CD14-positive monocyte (primary cell): ENCODE measurements around the gene MAP2K4. TPM values are rescaled to one million over a fixed set of nuclear protein-coding genes. Genes with fewer than 3 reads are reported as not detected.
A peak's percentile ranks its signal among the peaks of the same experiment; 100 is the strongest.

Experiments used
- DNase-seq, 3 donors: peaks; one replicate each; pipeline ENCODE4 v3.0.0-alpha.2; 2011 to 2022
- H2AFZ ChIP-seq: 2 replicates; pipeline ENCODE4 v1.6.0; 2012; ENCODE audit warnings: mild to moderate bottlenecking, low read depth, low read length, inconsistent platforms; ENCODE audit not compliant: insufficient read depth, poor library complexity, severe bottlenecking
- H3K27ac ChIP-seq, 2 donors: 1 replicate in 1 of 2; 2 replicates in 1 of 2; pipeline ENCODE4 v1.5.1; 2012 to 2013; ENCODE audit warnings: low read length in 2 of 2, control low read depth in 1 of 2, inconsistent platforms in 1 of 2, low read depth in 1 of 2, mild to moderate bottlenecking in 1 of 2
- H3K27me3 ChIP-seq, 2 donors: one replicate each; pipeline versions ENCODE4 v1.6.0 to v1.6.1; 2011 to 2013; ENCODE audit warnings: low read length in 2 of 2; ENCODE audit not compliant: control insufficient read depth in 2 of 2, insufficient read depth in 2 of 2
- H3K36me3 ChIP-seq, 2 donors: replicated peaks in 1 of 2; 1 replicate in 1 of 2; 2 replicates in 1 of 2; pipeline versions ENCODE4 v1.5.1 to v1.6.1; 2012 to 2013; ENCODE audit warnings: low read length in 2 of 2, control low read depth in 1 of 2, inconsistent platforms in 1 of 2, mild to moderate bottlenecking in 1 of 2; ENCODE audit not compliant: insufficient read depth in 2 of 2, control insufficient read depth in 1 of 2
- H3K4me1 ChIP-seq, 2 donors: 1 replicate in 1 of 2; 2 replicates in 1 of 2; pipeline versions ENCODE4 v1.5.1 to v1.6.1; 2012 to 2013; ENCODE audit warnings: low read length in 2 of 2, control low read depth in 1 of 2, inconsistent platforms in 1 of 2, mild to moderate bottlenecking in 1 of 2, moderate library complexity in 1 of 2; ENCODE audit not compliant: insufficient read depth in 2 of 2, control insufficient read depth in 1 of 2
- H3K4me2 ChIP-seq: replicated peaks from 2 replicates; pipeline ENCODE3; 2012; ENCODE audit warnings: low read length, moderate library complexity, mild to moderate bottlenecking; ENCODE audit not compliant: poor library complexity, severe bottlenecking; ENCODE audit errors: extremely low read depth
- H3K4me3 ChIP-seq, 3 experiments: fragments of 200-600 bp in 1 of 3; sonication (generic) in 1 of 3; replicated peaks in 1 of 3; 1 replicate in 2 of 3; 2 replicates in 1 of 3; pipeline ENCODE4 v1.5.1; 2011 to 2013; ENCODE audit warnings: low read length in 3 of 3, mild to moderate bottlenecking in 3 of 3, control low read depth in 2 of 3, low read depth in 2 of 3, inconsistent platforms in 1 of 3, moderate library complexity in 1 of 3
- H3K79me2 ChIP-seq: 2 replicates; pipeline ENCODE4 v1.6.0; 2012; ENCODE audit warnings: mild to moderate bottlenecking, control low read depth, inconsistent platforms, low read length, moderate library complexity; ENCODE audit not compliant: insufficient read depth
- H3K9ac ChIP-seq: 2 replicates; pipeline ENCODE4 v1.6.0; 2017; ENCODE audit warnings: low read length, mild to moderate bottlenecking; ENCODE audit not compliant: insufficient read depth, poor library complexity, severe bottlenecking
- H3K9me3 ChIP-seq, 2 donors: replicated peaks in 1 of 2; 1 replicate in 1 of 2; 2 replicates in 1 of 2; pipeline versions ENCODE4 v1.5.1 to v1.6.1; 2012 to 2013; ENCODE audit warnings: low read length in 2 of 2, control low read depth in 1 of 2; ENCODE audit not compliant: control insufficient read depth in 1 of 2, insufficient read depth in 1 of 2
- H4K20me1 ChIP-seq: 2 replicates; pipeline ENCODE4 v1.6.0; 2012; ENCODE audit warnings: mild to moderate bottlenecking, low read length, control low read depth, moderate library complexity; ENCODE audit not compliant: insufficient read depth
- H3K27ac Mint-ChIP-seq, 7 donors: one replicate each; pipeline ENCODE4 v1.8.0; 2020; ENCODE audit warnings: mild to moderate bottlenecking in 7 of 7, mixed read lengths in 7 of 7, moderate library complexity in 6 of 7, inconsistent platforms in 2 of 7
- H3K27me3 Mint-ChIP-seq, 3 donors: one replicate each; pipeline ENCODE4 v1.8.0; 2021 to 2022; ENCODE audit warnings: low read depth in 3 of 3, mild to moderate bottlenecking in 3 of 3, mixed read lengths in 3 of 3, moderate library complexity in 3 of 3, inconsistent platforms in 1 of 3
- H3K36me3 Mint-ChIP-seq, 2 donors: one replicate each; pipeline ENCODE4 v1.8.0; 2020; ENCODE audit warnings: mixed read lengths in 2 of 2, inconsistent platforms in 1 of 2, mild to moderate bottlenecking in 1 of 2
- H3K4me1 Mint-ChIP-seq: one replicate; pipeline ENCODE4 v1.8.0; 2020; ENCODE audit warnings: mild to moderate bottlenecking, mixed read lengths
- H3K4me3 Mint-ChIP-seq, 2 donors: one replicate each; pipeline ENCODE4 v1.8.0; 2020; ENCODE audit warnings: mild to moderate bottlenecking in 2 of 2, mixed read lengths in 2 of 2, moderate library complexity in 1 of 2
- H3K9me3 Mint-ChIP-seq, 7 donors: one replicate each; pipeline ENCODE4 v1.8.0; 2020 to 2022; ENCODE audit warnings: mixed read lengths in 7 of 7, mild to moderate bottlenecking in 6 of 7, moderate library complexity in 6 of 7, inconsistent platforms in 2 of 7
- WGBS: methylation state at CpG from one replicate; pipeline ENCODE4 v1.1.5; 2013; ENCODE audit warnings: missing lambda C conversion rate; ENCODE audit not compliant: insufficient coverage; 5-methylcytosine and 5-hydroxymethylcytosine counted together
- intact Hi-C, 2 donors: fragments of 100-400 bp; cut with micrococcal nuclease; formaldehyde crosslinking; loops; one replicate each; pipeline versions ENCODE4 v1.15.0 to v1.15.1; 2023
- polyA plus RNA-seq, 3 donors: library from polyadenylated mRNA; depleted of rRNA in 1 of 3; unstranded in 2 of 3; stranded (reverse) in 1 of 3; fragments of 300-500 nt in 2 of 3; fragments of >200 nt in 1 of 3; fragmentation: Illumina TruSeq in 2 of 3; gene quantifications; 1 replicate in 2 of 3; 2 replicates in 1 of 3; pipeline ENCODE4 v1.2.3, GENCODE V29; 2012 to 2021
- TF ChIP-seq, protein P1 (sequence below): fragments of 200-600 bp; IDR thresholded peaks from one replicate; pipeline ENCODE4 v1.8.0; 2022; ENCODE audit warnings: antibody characterized with exemption, mild to moderate bottlenecking

Gene MAP2K4
- polyA plus RNA-seq, 3 donors: 8.1 to 41.8 (median 23.2) TPM

DNA sequence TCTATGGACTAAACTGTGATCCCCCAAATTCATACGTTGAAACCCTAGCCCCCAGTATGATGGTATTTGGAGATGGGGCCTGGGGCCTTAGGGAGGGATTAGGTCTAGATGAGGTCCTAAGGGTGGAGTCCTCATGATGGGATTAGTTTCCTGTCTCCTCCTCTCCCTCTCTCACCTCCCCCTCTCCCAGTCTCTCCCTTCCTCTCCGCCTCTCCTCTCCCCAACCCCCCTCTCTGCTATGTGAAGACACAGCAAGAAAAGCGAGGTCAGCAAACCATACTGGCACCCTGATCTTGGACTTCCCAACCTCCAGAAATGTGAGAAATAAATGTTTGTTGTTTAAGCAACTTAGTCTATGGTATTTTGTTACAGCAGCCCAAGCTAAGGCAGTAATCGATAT is 38.8 kb upstream of the MAP2K4 start:
- Histone ChIP-seq H3K9me3 (no peaks in the 10 kb centered on the region), H2AFZ (no peak overlapping the region), H3K4me2 (no peak overlapping the region), H4K20me1 (peaks cover 5% of the 10 kb centered on the region), H3K36me3 (peaks cover 33 to 75% of the 10 kb centered on the region in 2 donors), H3K9ac (no peak overlapping the region), H3K4me3 (no peak overlapping the region), H3K79me2 (no peaks in the 10 kb centered on the region), H3K27me3 (no peaks in the 10 kb centered on the region), H3K27ac (no peak overlapping the region), H3K4me1 (no peaks in the 10 kb centered on the region)
- intact Hi-C loops: no loop called here
- Mint-ChIP-seq H3K9me3 (peaks cover 0 to 5% (median 0%) of the 10 kb centered on the region in 7 donors), H3K4me3 (no peak overlapping the region), H3K36me3 (peaks cover 62 to 69% of the 10 kb centered on the region in 2 donors), H3K27ac (peak overlapping the region in 2 of 7 donors; percentile 0 to 14), H3K27me3 (no peaks in the 10 kb centered on the region), H3K4me1 (peaks cover 6% of the 10 kb centered on the region)
- TF ChIP-seq, protein P1, sequence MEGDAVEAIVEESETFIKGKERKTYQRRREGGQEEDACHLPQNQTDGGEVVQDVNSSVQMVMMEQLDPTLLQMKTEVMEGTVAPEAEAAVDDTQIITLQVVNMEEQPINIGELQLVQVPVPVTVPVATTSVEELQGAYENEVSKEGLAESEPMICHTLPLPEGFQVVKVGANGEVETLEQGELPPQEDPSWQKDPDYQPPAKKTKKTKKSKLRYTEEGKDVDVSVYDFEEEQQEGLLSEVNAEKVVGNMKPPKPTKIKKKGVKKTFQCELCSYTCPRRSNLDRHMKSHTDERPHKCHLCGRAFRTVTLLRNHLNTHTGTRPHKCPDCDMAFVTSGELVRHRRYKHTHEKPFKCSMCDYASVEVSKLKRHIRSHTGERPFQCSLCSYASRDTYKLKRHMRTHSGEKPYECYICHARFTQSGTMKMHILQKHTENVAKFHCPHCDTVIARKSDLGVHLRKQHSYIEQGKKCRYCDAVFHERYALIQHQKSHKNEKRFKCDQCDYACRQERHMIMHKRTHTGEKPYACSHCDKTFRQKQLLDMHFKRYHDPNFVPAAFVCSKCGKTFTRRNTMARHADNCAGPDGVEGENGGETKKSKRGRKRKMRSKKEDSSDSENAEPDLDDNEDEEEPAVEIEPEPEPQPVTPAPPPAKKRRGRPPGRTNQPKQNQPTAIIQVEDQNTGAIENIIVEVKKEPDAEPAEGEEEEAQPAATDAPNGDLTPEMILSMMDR: no peak
- no peak for DNase-seq
- no CpG with 5 or more reads among the region's 4 CpGs for WGBS

DNA sequence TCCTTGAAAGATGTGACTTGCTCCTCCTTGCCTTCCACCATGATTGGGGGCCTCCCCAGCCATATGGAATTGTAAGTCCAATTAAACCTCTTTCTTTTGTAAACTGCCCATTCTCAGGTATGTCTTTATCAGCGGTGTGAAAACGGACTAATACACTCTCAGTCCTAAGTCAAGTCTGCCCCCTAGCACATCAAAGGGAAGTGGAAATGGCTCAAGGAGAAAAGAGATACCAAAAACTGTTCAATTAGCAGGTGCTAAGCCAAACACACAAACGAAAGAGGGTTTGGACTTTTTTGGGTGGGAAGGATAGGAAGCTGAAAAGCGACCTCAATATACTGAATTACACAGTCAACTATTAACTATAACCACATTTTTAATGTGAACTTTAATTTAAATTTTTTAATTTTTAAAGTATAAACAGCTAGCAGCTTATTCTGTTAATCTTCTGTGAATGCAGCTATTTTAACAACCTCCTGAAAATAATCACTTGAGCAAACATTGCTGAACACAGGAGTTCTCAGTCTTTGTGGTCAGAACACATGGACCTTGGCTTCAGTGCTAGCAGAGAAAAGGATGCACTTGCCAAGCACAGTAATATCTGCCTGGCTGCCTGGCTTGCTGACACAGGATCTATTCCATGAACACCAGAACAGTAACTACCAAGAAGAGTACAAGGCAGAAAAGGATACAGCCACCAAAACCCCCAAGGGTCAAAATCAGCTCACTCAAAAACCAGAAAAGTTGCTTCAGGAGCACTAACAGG is 34.3 kb upstream of the MAP2K4 start:
- Histone ChIP-seq H3K9ac (no peak overlapping the region), H3K27me3 (no peaks in the 10 kb centered on the region), H2AFZ (no peak overlapping the region), H3K27ac (no peak overlapping the region), H3K4me3 (no peak overlapping the region), H3K9me3 (no peaks in the 10 kb centered on the region), H3K36me3 (peaks cover 35 to 90% of the 10 kb centered on the region in 2 donors), H3K79me2 (no peaks in the 10 kb centered on the region), H3K4me1 (no peaks in the 10 kb centered on the region), H3K4me2 (no peak overlapping the region), H4K20me1 (peaks cover 8% of the 10 kb centered on the region)
- no CpG with 5 or more reads among the region's 4 CpGs for WGBS
- Mint-ChIP-seq H3K27me3 (peaks cover 0 to 1% (median 0%) of the 10 kb centered on the region in 3 donors), H3K36me3 (peaks cover 71 to 78% of the 10 kb centered on the region in 2 donors), H3K4me1 (peaks cover 6% of the 10 kb centered on the region), H3K4me3 (no peak overlapping the region), H3K27ac (no peak overlapping the region), H3K9me3 (peaks cover 0 to 2% (median 0%) of the 10 kb centered on the region in 7 donors)
- no peak for DNase-seq
- intact Hi-C loops: no loop called here
- TF ChIP-seq, protein P1: no peak
